HG03571 (cell line): Measurements from ENCODE around the gene PRR23A.

Experiments
- ATAC-seq: cut with Tn5 transposase; IDR thresholded peaks from one replicate; pipeline ENCODE4 v1.9.1; 2021; ENCODE audit not compliant: unreplicated experiment

The PRR23A gene

DNA sequence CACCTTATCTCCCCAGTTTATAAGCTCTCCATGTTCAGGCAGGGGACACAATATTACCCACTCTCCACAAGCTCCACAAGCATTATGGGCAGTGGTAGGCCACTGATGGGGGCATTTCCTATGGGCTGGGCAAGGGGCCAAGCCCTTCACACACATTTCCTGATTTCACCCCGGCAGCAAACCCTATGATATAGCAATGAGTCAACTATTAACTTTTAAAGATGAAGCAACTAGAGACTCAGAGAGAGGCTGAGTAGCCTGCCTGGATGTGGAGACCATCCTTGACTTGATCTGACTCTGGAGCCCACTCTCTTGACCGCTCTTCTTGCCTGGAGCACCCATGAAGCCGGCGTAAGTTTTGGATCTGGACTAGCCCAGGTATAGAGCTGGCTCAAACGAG, 31.6 kb downstream of the PRR23A start:
- no peak for ATAC-seq

DNA sequence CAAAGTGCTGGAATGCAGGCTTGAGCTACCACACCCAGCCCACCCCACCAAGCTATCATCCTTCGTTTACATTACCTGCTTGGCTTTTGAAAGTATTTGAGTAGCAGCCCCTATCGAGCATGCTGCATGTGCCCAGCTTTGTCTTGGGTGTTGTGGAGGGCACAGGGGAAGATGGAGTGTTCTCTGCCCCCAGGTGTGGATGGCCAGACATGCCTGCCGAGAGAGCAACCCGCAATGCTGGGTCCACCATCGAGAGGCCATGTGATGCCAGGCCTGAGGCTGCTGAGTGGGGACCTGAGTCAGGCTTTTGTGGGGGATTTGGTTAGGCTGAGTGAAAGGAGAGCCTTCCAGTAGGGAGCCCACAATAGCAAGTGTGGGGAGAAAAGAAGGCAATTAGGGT, 33.1 kb downstream of the PRR23A start:
- no peak for ATAC-seq

DNA sequence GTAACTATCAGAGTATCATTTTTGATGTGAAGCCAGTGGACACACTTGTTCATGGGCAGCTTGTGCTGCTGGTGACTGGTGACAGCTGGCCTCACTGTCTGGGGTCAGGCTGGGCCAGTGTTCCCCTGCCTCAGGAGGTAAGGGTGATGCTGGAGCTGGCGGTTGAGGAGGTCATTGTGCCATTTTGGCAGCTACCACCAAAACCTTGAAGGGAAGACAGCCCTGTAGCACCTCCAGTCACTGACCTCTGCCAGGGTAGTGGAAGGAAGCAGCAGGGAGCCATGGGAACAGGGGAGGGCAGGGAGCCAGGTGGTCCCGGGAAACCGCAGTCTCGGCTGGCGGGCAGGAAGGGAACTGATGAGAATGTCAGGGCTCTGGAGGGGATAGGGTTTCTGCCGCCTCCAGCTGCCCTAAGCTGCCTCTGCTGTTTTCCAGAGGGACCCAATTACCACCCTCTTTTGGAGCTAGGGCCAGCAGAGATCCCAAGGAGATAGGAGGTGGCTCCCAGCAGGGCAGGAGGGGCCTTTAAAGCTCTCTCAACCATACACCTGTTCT, 34.2 kb downstream of the PRR23A start:
- no peak for ATAC-seq

DNA sequence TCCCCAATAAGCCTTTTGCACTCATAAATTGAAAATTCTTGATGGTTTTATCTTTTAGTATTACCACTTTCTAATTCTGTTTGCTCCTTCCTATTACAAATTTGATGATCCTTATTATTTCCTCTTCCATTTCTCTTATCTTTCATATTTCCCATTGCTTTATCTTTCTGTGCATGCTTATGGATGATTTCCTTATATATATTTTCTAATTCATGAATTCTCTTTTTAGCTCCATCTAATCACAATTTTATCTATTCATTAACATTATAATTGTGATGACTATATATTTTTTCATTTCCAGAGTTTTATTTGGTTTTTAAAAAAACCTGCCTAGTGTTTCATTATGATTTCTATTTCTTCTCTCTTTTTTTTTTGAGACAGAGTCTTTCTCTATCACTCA, 41.1 kb downstream of the PRR23A start:
- no peak for ATAC-seq

DNA sequence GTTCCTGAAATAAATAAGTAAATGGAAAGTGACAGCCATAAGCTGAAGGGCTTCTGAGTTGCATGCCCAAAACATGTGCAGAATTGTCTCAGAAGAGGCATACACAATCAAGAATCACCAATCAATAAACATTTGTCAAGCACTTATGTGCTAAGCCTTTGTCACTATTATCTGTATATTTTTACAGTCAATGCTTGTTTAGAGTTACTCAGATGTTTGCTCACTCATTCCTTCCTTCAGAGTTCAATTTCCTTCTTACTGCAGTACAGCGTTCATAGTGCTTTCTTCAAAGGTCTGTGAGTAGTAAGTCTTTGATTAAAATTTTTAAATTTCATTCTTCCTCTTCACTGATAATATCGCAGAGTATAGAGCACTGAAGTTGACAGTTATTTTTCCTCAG, 41.8 kb downstream of the PRR23A start:
- no peak for ATAC-seq

DNA sequence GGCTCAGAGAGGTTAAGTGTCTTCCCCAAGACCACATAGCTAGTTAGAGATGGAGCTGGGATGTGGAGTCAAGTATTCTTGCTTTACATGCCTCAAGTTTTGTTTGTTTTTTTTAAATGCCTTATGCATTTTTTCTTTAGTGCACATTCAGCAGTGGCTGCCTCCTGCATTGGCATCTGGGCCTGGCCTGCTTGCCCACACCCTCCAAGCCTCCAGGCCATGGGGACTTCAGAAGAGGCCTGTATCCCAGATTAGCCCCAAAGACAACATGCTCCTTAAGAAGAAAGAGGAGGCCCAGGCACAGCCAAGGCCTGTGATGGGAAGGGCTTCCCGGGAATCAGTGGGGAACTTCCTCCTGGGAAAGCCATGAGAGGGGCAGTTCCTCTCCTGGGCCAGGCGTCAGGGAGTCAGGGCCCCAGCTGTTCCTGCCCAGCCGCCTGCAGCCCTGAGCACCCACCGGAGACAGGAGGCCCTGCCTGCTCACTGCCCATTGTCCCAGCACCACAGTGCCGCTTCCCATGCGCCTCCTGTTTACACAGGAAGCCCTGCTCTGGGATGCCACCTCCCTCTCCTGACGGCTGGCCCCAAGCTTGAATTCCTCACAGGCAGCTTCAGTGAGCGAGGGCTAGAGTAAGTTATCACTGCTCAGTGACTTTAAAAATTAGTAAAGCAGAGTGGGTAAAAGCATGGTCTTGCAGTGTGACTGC, 43.1 kb downstream of the PRR23A start:
- no peak for ATAC-seq

DNA sequence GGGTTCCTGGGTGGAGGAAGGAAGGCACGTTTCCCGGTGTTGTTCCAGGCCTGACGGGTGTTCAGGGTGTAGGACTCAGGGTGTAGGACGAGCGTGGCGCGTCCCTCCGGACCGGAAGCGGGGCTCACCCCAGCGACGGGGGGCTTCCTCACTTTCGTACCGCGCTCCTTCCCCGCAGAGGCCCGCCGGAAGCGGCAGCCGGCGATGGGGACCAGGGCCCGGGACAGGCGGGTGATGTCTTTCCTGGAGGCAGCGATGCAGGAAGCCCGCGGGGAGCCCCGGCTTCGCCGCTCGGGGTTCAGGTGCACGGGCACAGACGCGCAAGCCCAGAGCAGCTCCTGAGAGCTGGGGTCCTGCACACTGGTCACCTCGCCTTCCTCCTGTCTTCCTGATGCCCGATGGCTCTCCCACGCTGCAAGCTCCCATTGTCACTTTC, 45.6 kb downstream of the PRR23A start:
- ATAC-seq = no peak
